K562 (cell line): ENCODE results near the gene RGS6. TPM values are rescaled to one million over a fixed set of nuclear protein-coding genes. Genes with fewer than 3 reads are reported as not detected.

ENCODE experiments used
- ATAC-seq: fragments of 200-7000 bp; cut with Tn5 transposase; 3 replicates; pipeline ENCODE4 v1.9.1; 2020; ENCODE audit warnings: moderate library complexity
- BruUV-seq: library from RNA; stranded (reverse); fragments of 400-500 nt; replicated peaks from 2 replicates; lab custom pipeline; 2021; lab: Mats Ljungman, UMichigan
- CTCF ChIA-PET: fragments of 300-600 bp; formaldehyde crosslinking; extraction: SDS; loops from one replicate; lab custom pipeline; 2021; ENCODE audit warnings: low intra/inter-chr PET ratio; lab: Yijun Ruan, JAX
- POLR2A ChIA-PET: fragments of 300-600, 350-650 bp; sonication (Branson Sonifier 250); formaldehyde crosslinking; extraction: SDS; loops from one replicate; lab custom pipeline; 2021; ENCODE audit warnings: antibody characterized with exemption, inconsistent platforms; lab: Yijun Ruan, JAX
- DNase-seq, 4 experiments: peaks; one replicate each; pipeline versions ENCODE4 v3.0.0 to v3.0.0-alpha.2; 2011 to 2018; ENCODE audit warnings: low spot score in 3 of 4, mixed read lengths in 3 of 4; ENCODE audit errors: extremely low read depth in 1 of 4
- FAIRE-seq: peaks from 2 replicates; lab custom pipeline; 2011; peaks lifted over from hg19 to GRCh38; lab: Jason Lieb, UNC
- H2AFZ ChIP-seq: 2 replicates; pipeline ENCODE4 v1.6.0; 2011; ENCODE audit warnings: low read depth, low read length, control low read depth, inconsistent platforms
- H3K27ac ChIP-seq: fragments of 200-600 bp; 3 replicates; pipeline ENCODE4 v1.8.0; 2011; ENCODE audit warnings: low read depth, mild to moderate bottlenecking, control low read depth, inconsistent platforms, low read length, moderate library complexity, mixed read lengths; ENCODE audit errors: extremely low read depth
- H3K27me3 ChIP-seq, 2 experiments: fragments of 300-600 bp in 1 of 2; 2 replicates in 1 of 2; 3 replicates in 1 of 2; pipeline versions ENCODE4 v1.6.0 to v1.8.0; 2011; ENCODE audit warnings: inconsistent platforms in 2 of 2, low read length in 2 of 2, mild to moderate bottlenecking in 1 of 2, mixed read lengths in 1 of 2, moderate library complexity in 1 of 2; ENCODE audit not compliant: control insufficient read depth in 2 of 2, insufficient read depth in 2 of 2
- H3K36me3 ChIP-seq: fragments of 300-600 bp; 3 replicates; pipeline ENCODE4 v1.8.0; 2011; ENCODE audit warnings: mild to moderate bottlenecking, low read length, inconsistent platforms; ENCODE audit not compliant: control insufficient read depth, insufficient read depth
- H3K4me1 ChIP-seq, 2 experiments: fragments of 200-600 bp in 1 of 2; replicated peaks in 1 of 2; 2 replicates in 1 of 2; 3 replicates in 1 of 2; pipeline versions ENCODE4 v1.5.1 to v1.8.0; 2011; ENCODE audit warnings: inconsistent platforms in 2 of 2, low read length in 2 of 2, mild to moderate bottlenecking in 1 of 2, mixed read lengths in 1 of 2, moderate library complexity in 1 of 2; ENCODE audit not compliant: control insufficient read depth in 2 of 2, insufficient read depth in 2 of 2
- H3K4me2 ChIP-seq: 2 replicates; pipeline ENCODE4 v1.6.1; 2011; ENCODE audit warnings: low read length, control low read depth, inconsistent platforms, mixed read lengths; ENCODE audit not compliant: insufficient read depth
- H3K4me3 ChIP-seq: fragments of 200-600 bp; sonication (generic), shearing (Covaris generic); 2 replicates; pipeline ENCODE4 v1.5.1; 2016; ENCODE audit warnings: control low read depth, inconsistent platforms
- H3K79me2 ChIP-seq: fragments of 200-600 bp; 3 replicates; pipeline ENCODE4 v1.8.0; 2011; ENCODE audit warnings: low read length, inconsistent platforms; ENCODE audit not compliant: control insufficient read depth, insufficient read depth
- H3K9ac ChIP-seq, 2 experiments: 2 replicates each; pipeline versions ENCODE4 v1.6.0 to v1.6.1; 2011; ENCODE audit warnings: low read depth in 2 of 2, low read length in 2 of 2, control low read depth in 1 of 2, inconsistent platforms in 1 of 2, mild to moderate bottlenecking in 1 of 2, mixed read lengths in 1 of 2; ENCODE audit not compliant: insufficient read depth in 1 of 2
- H3K9me1 ChIP-seq: one replicate; pipeline ENCODE4 v1.6.0; 2011; ENCODE audit warnings: inconsistent platforms, mild to moderate bottlenecking, low read length, moderate library complexity; ENCODE audit not compliant: control insufficient read depth, insufficient read depth
- H3K9me3 ChIP-seq: replicated peaks from 2 replicates; pipeline ENCODE4 v1.5.1; 2011; ENCODE audit warnings: low read depth, low read length, inconsistent platforms; ENCODE audit not compliant: control insufficient read depth, insufficient read depth
- H4K20me1 ChIP-seq: replicated peaks from 2 replicates; pipeline ENCODE4 v1.6.1; 2011; ENCODE audit warnings: low read length, inconsistent platforms, mixed read lengths; ENCODE audit not compliant: control insufficient read depth, insufficient read depth
- DEAF1 ChIP-seq: fragments of 450-650 bp; formaldehyde crosslinking; IDR thresholded peaks from 2 replicates; pipeline ENCODE4 v1.4.0; 2020; ENCODE audit warnings: mild to moderate bottlenecking, moderate library complexity
- RAD21 ChIP-seq, 2 experiments: fragments of 250-450 bp in 1 of 2; fragments of 450-650 bp in 1 of 2; sonication (Bioruptor Pico) in 1 of 2; formaldehyde crosslinking in 1 of 2; IDR thresholded peaks in 1 of 2; conservative IDR thresholded peaks in 1 of 2; 2 replicates each; pipeline versions ENCODE4 v1.4.0 to v1.8.0; 2020 to 2022; ENCODE audit warnings: mild to moderate bottlenecking in 2 of 2, moderate library complexity in 1 of 2
- SMC3 ChIP-seq: conservative IDR thresholded peaks from 2 replicates; pipeline ENCODE4 v1.6.1; 2011; ENCODE audit warnings: low read depth, low read length, improper control_type of control experiment; ENCODE audit not compliant: insufficient read depth
- WGBS: fragments of 100-300 bp; shearing (Covaris generic); methylation state at CpG from one replicate; pipeline ENCODE4 v1.1.6; 2016; ENCODE audit warnings: low coverage, mixed read lengths; ENCODE audit not compliant: insufficient coverage; ENCODE audit errors: missing lambda C conversion rate; 5-methylcytosine and 5-hydroxymethylcytosine counted together
- in situ Hi-C: fragments of 300-500 bp; cut with MboI; formaldehyde crosslinking; loops from 4 replicates; pipeline ENCODE4 v1.15.0; 2018; ENCODE audit warnings: inconsistent platforms, mixed read lengths
- intact Hi-C: fragments of 100-400 bp; cut with micrococcal nuclease; formaldehyde crosslinking; loops from 2 replicates; pipeline ENCODE4 v1.14.2; 2022
- polyA plus RNA-seq, 8 experiments: library from polyadenylated mRNA; depleted of rRNA in 4 of 8; stranded (reverse) in 5 of 8; unstranded in 3 of 8; fragments of >200 nt; fragmentation: Nextera tagmentation in 2 of 8; fragmentation: Illumina TruSeq in 1 of 8; extraction: Ambion mirVana in 2 of 8; extraction: Trizol in 1 of 8; gene quantifications; 2 replicates each; pipeline versions ENCODE4 v1.2.1 to v1.2.3, GENCODE V29; 2011 to 2014; ENCODE audit warnings: inconsistent platforms in 1 of 8, missing spikeins in 1 of 8
- total RNA-seq, 7 experiments: library from RNA; depleted of rRNA in 6 of 7; stranded (reverse); fragments of >200 nt in 6 of 7; fragmentation: Illumina TruSeq in 2 of 7; extraction: Trizol in 2 of 7; gene quantifications; 2 replicates each; pipeline versions ENCODE4 v1.2.1 to v1.2.3, GENCODE V29; 2011 to 2021; ENCODE audit warnings: low replicate concordance in 1 of 7
- TF ChIP-seq, protein P1 (sequence below), 2 experiments: IDR thresholded peaks; 2 replicates each; pipeline ENCODE4 v1.6.1; 2012; ENCODE audit warnings: improper control_type of control experiment in 2 of 2, low read depth in 2 of 2, low read length in 2 of 2, borderline replicate concordance in 1 of 2
- TF ChIP-seq, protein P2 (sequence below), 3 experiments: IDR thresholded peaks in 2 of 3; conservative IDR thresholded peaks in 1 of 3; 2 replicates each; pipeline ENCODE4 v1.5.1; 2011 to 2012; ENCODE audit warnings: low read length in 3 of 3, mild to moderate bottlenecking in 3 of 3, control low read depth in 2 of 3, improper control_type of control experiment in 1 of 3, inconsistent platforms in 1 of 3, low read depth in 1 of 3, mixed read lengths in 1 of 3, moderate library complexity in 1 of 3; ENCODE audit not compliant: insufficient read depth in 2 of 3

RGS6 gene
- total and polyA plus RNA-seq, 9 of the 15 experiments (the other 6 are each of a cell fraction or from before 2014, with no cell fraction given), result not detected

GRCh38 chr14:72513965-72514659 lies 581.9 kb downstream of the RGS6 start:
- no peaks in the 10 kb centered on the region; a peak in 1 of 5 replicates for H3K4me1 ChIP-seq
- no peaks in the 10 kb centered on the region for H3K9me1 ChIP-seq
- peak; percentile 50 to 66 for TF ChIP-seq RAD21 (CRISPR knock-in tag; conservative IDR thresholded peaks at IDR 0.05 in 1 of 2, IDR thresholded peaks at IDR 0.05 in 1 of 2)
- TF ChIP-seq SMC3, result peak; percentile 41
- peak; percentile 46 for TF ChIP-seq DEAF1
- TF ChIP-seq, protein P1, sequence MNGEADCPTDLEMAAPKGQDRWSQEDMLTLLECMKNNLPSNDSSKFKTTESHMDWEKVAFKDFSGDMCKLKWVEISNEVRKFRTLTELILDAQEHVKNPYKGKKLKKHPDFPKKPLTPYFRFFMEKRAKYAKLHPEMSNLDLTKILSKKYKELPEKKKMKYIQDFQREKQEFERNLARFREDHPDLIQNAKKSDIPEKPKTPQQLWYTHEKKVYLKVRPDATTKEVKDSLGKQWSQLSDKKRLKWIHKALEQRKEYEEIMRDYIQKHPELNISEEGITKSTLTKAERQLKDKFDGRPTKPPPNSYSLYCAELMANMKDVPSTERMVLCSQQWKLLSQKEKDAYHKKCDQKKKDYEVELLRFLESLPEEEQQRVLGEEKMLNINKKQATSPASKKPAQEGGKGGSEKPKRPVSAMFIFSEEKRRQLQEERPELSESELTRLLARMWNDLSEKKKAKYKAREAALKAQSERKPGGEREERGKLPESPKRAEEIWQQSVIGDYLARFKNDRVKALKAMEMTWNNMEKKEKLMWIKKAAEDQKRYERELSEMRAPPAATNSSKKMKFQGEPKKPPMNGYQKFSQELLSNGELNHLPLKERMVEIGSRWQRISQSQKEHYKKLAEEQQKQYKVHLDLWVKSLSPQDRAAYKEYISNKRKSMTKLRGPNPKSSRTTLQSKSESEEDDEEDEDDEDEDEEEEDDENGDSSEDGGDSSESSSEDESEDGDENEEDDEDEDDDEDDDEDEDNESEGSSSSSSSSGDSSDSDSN (IDR thresholded peaks at IDR 0.05; ENCODE audit: borderline replicate concordance in 1 of 2, low read depth in 2 of 2, low read length in 2 of 2), result no peak
- TF ChIP-seq, protein P2, sequence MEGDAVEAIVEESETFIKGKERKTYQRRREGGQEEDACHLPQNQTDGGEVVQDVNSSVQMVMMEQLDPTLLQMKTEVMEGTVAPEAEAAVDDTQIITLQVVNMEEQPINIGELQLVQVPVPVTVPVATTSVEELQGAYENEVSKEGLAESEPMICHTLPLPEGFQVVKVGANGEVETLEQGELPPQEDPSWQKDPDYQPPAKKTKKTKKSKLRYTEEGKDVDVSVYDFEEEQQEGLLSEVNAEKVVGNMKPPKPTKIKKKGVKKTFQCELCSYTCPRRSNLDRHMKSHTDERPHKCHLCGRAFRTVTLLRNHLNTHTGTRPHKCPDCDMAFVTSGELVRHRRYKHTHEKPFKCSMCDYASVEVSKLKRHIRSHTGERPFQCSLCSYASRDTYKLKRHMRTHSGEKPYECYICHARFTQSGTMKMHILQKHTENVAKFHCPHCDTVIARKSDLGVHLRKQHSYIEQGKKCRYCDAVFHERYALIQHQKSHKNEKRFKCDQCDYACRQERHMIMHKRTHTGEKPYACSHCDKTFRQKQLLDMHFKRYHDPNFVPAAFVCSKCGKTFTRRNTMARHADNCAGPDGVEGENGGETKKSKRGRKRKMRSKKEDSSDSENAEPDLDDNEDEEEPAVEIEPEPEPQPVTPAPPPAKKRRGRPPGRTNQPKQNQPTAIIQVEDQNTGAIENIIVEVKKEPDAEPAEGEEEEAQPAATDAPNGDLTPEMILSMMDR (IDR thresholded peaks at IDR 0.05 in 2 of 3, conservative IDR thresholded peaks at IDR 0.05 in 1 of 3; ENCODE audit: insufficient read depth in 2 of 3, low read depth in 1 of 3, low read length in 3 of 3), result peak; percentile 36 to 65 (median 65)
- POLR2A ChIA-PET, result interaction anchor here (0.6 to 1.5 kb wide), 6 partner anchors 14 to 453 kb away, joined by 3 to 5 read pairs (median 3); no protein-coding TSS in a partner anchor
- FAIRE-seq (peak; percentile 75), DNase-seq (peak; percentile 19 to 33 (median 23)), ATAC-seq (peak; percentile 77)
- no peaks in the 10 kb centered on the region; a peak in 1 of 5 replicates for H3K27me3 ChIP-seq
- H3K9me3 ChIP-seq, result no peaks in the 10 kb centered on the region
- H3K27ac ChIP-seq, result no peak overlapping the region
- H3K4me2 ChIP-seq, result no peak overlapping the region
- no peaks in the 10 kb centered on the region for H3K36me3 ChIP-seq
- no peak overlapping the region for H3K4me3 ChIP-seq
- H3K9ac ChIP-seq, result no peak overlapping the region
- BruUV-seq, result no TSS peak
- in situ Hi-C loops (loop anchor here (5.0 to 25.0 kb wide), 4 partner anchors 393 to 948 kb away; partner anchors contain the start of genes NUMB and PAPLN), intact Hi-C loops (loop anchor here (10.0 kb wide), 1 partner anchor 961 kb away; no protein-coding TSS in a partner anchor)
- 0% methylated on average over 10 of the region's 11 CpGs for WGBS
- CTCF ChIA-PET, result interaction anchor here (0.7 to 1.8 kb wide), 5 partner anchors 9 to 958 kb away, joined by 3 to 10 read pairs (median 6); no protein-coding TSS in a partner anchor
- H4K20me1 ChIP-seq, result no peaks in the 10 kb centered on the region
- no peak overlapping the region for H2AFZ ChIP-seq
- no peaks in the 10 kb centered on the region for H3K79me2 ChIP-seq
